Testis (tissue), 2 donors: ENCODE measurements around the gene FBXL20.

ENCODE experiments used
- POLR2A ChIP-seq: fragments of 450-650 bp; IDR thresholded peaks from one replicate; pipeline ENCODE4 v1.6.1; 2017; ENCODE audit warnings: antibody characterized with exemption, mild to moderate bottlenecking, moderate library complexity
- TF ChIP-seq, protein P1 (sequence below), 3 experiments: fragments of 450-650 bp in 2 of 3; fragments of 200-600 bp in 1 of 3; sonication (generic) in 1 of 3; IDR thresholded peaks; one replicate each; pipeline ENCODE4 v1.5.1; 2016 to 2019; ENCODE audit warnings: antibody characterized with exemption in 3 of 3, mild to moderate bottlenecking in 2 of 3, moderate library complexity in 1 of 3

DNA sequence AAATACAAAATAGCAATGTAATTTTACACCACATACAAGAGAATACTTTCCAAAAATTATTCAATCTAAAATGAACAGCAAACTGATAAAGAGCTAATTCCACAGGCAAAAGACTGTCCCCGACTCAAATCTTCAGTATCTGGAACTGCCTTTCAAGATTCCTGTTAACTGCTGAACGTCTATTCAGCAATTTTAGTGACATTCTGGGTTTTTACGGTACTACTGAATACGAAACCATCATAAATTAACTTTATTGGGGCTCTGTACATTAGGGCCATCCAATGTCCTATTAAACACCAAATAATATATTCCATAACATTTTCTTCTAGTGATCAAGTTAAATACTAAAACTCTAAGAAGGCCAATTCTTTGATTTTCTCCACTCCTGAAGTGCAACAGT is 1.6 kb downstream of the FBXL20 start:
- TF ChIP-seq, protein P1, sequence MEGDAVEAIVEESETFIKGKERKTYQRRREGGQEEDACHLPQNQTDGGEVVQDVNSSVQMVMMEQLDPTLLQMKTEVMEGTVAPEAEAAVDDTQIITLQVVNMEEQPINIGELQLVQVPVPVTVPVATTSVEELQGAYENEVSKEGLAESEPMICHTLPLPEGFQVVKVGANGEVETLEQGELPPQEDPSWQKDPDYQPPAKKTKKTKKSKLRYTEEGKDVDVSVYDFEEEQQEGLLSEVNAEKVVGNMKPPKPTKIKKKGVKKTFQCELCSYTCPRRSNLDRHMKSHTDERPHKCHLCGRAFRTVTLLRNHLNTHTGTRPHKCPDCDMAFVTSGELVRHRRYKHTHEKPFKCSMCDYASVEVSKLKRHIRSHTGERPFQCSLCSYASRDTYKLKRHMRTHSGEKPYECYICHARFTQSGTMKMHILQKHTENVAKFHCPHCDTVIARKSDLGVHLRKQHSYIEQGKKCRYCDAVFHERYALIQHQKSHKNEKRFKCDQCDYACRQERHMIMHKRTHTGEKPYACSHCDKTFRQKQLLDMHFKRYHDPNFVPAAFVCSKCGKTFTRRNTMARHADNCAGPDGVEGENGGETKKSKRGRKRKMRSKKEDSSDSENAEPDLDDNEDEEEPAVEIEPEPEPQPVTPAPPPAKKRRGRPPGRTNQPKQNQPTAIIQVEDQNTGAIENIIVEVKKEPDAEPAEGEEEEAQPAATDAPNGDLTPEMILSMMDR (IDR thresholded peaks at IDR 0.05): no peak
- TF ChIP-seq POLR2A: no peak
